Right renal cortex interstitium (tissue), 3 donors: ENCODE data around the gene APH1A. TPM values are rescaled to one million over a fixed set of nuclear protein-coding genes. Genes with fewer than 3 reads are reported as not detected.
A peak's percentile ranks its signal among the peaks of the same experiment; 100 is the strongest.
"Not testable (repeated sequence)": the region's sequence is repeated elsewhere in the genome, so short reads cannot be mapped to it uniquely, and the experiment has no call there.

Experiments
- DNase-seq, 3 donors: peaks; one replicate each; pipeline ENCODE4 v3.0.0-alpha.2; 2013; ENCODE audit warnings: low read depth in 3 of 3, low spot score in 2 of 3
- polyA plus RNA-seq, 3 donors: library from polyadenylated mRNA; unstranded; fragments of 120-200 nt; gene quantifications; one replicate each; pipeline ENCODE4 v1.2.1, GENCODE V29; 2013; ENCODE audit not compliant: insufficient read length in 3 of 3

APH1A gene
- 100 to 1,000 TPM; 193 to 204 (median 203) TPM for polyA plus RNA-seq

DNA sequence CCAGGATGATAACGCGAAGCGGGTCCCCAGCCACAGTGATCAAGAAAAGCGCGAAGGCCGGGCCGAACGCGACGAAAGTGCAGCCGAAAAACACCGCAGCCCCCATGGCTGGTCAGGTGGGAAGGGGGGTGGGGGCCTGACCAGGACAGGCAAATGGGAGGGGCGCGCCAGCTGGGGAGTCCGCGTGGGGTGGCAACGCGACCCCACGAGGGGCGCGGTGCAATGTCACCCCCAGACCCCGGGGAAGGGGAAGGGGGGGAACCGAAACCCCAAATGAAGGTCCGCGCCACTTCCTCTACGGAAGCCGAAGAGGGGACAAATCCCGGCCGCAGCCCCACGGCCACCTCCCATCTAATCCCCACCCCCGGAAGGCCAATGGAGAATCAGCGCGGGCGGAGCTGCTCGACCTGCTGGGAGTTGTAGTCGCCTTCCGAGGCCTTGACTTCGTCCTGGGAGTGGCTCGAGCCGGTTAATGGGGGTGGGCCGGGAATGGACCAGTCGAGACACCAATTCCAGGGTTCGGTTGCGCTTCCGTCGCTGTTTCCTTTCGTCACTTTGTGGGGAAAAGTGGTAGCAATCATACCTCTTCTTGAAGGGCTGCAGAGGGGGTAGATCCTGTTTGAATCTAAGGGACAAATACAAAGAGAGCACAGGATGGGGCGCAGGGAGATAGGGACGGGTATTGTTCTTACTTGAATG, at the start of gene APH1A:
Gene APH1A (minus strand): TSS at position 312 of the 699 bp plus-strand sequence. CDS start 206 bp downstream, at position 106.
- peak; percentile 86 to 92 (median 89) for DNase-seq

GRCh38 chr1:150314691-150315090, 45.9 kb upstream of the APH1A start:
- DNase-seq: not testable (repeated sequence)

GRCh38 chr1:150311762-150312161, 42.9 kb upstream of the APH1A start:
- DNase-seq: no peak

DNA sequence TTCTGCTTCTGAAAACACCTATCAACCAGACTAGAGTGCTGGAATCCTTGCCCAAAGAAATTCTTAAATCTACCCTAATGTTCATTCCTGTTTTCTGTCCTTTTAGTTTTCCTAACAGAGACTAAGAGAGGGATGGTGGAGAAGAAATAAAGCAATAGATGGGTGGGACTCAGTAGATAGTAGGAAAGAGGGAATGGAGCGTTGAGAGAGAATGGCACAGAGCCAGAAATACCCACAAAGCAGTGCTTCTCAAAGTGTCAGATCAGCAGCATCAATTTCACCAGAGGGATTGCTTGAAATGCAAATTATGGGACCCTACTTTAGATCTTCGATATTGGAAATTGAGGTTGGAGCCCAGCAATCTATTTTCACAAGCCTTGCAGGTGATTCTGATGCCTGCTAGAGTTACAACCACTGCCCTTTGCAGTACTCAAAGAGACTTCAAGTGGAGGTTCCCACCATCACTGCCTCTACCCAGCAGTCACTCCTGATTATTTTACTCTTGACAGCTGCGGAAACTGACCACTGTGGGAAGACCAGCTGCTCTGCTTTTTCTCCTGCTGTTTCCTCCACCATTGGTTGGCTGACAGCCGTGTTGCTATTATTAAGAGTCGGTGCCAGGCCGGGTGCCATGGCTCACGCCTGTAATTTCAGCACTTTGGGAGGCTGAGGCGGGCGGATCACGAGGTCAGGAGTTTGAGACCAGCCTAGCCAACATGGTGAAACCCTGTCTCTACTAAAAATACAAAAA, 41.1 kb upstream of the APH1A start:
- DNase-seq: no peak

DNA sequence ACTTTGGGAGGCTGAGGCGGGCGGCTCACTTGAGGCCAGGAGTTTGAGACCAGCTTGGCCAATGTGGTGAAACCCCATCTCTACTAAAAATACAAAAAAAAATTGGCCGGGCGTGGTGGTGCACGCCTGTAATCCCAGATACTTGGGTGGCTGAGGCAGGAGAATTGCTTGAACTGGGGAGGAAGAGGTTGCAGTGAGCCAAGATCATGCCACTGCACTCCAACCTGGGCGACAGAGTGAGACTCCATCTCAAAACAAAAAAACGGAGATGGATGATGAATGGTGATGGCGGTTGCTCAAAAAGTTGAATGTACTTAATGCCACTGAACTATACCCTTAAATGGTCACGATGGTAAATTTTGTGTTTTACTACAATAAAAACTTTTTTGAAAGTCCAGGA, 39.8 kb upstream of the APH1A start:
- not testable (repeated sequence) for DNase-seq

- no peak for DNase-seq
These were observed 34.1 kb upstream of the APH1A start for GRCh38 chr1:150302902-150303301.

DNA sequence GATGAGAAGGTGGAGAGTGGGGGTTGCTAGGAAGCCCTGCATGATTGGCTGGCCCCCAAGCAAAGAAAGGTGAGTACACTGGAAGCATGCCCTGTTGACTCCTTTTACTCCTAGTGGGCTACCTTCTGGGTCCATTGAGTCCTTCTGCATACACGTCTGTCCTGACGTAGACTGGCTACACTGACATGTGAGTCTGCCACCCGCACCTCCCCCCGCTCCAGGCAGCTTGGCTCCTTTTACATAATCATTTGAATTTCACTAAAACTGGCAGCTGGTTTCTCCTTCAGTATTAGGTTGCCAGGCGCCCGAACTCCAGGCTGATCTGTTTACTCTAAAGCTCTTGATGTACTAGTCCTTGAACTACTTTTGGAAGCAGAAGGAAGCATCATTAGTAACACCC, 33.5 kb upstream of the APH1A start:
- DNase-seq: no peak

DNA sequence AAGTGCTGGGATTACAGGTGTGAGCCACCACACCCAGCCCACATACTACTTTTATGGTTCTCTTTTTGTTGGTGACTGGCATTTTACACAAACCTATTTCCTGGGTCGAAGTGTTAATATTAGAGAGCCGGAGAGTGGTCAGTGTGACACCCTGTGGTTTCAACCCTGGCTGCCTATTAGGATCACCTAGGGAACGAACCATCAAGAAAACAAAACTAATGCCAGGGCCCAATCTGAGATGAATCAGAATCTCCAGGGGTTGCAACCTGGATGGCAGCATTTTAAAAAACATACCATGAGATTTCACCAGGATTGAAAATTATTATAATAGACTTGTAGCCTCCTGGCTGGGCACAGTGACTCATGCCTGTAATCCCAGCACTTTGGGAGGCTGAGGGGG, 30.9 kb upstream of the APH1A start:
- DNase-seq: no peak

DNA sequence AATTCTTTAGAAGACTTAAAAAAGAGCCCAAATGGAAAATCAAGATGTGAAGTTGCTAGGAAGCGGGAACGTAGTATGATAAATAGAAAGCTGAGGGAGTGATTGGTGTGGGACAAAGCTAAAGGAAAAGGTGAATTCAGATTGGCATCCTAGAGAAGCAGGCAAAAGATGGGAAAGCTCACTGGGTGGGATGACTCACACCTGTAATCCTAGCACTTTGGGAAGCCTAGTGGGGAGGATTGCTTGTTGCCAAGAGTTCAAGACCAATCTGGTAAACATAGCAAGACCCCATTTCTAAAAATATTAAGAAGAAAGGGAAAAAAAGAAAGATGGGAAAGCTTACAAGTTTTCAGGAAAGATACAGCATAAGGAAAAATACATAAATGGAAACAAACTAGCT, 26.7 kb upstream of the APH1A start:
- DNase-seq: no peak

DNA sequence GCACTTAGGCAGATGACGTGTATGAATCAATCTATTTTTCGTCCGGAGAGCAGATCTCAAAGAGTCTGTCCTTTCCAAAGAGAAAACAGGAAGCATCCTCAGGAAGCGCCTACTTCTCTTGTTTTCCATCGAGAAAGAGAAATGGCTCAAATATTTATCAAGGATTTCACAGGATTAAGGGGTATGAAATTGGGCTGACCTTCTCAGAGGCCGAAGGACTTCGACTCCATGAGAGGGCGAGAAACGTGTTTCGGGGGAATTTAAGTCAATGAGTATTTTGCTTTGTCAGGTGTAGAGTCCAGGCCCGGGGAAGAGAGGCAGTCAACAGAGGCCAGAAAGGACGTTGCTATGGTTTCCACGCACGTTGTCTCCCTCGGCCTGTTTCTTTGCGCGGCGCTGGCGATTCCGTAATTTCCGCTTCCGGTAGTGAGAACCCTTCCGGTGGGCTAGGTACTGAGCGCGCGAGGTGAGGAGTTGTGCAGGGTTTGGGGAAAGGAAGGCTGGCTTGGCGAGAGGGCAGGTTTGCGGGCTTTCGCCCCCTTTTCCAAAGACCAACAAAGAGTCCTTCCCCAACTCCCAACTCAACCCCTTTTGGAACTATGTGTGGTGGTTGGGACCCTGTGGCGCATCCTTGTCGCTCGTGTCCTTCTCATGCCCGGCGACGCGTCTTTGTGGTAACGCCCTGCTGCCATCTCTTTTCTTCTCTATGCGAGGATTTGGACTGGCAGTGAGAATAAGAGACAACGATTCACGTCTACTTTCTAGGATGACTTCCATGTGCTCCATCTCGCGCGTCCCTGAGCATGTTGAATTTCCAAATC, 24.8 kb upstream of the APH1A start, which contains the start of gene MRPS21:
Gene MRPS21 (plus strand): TSS at position 429 of the 821 bp plus-strand sequence. CDS start 506 bp downstream, outside the sequence.
- DNase-seq: peak; percentile 90 to 92 (median 91)

- DNase-seq: no peak
These were observed 20.0 kb upstream of the APH1A start for GRCh38 chr1:150288822-150289221.

DNA sequence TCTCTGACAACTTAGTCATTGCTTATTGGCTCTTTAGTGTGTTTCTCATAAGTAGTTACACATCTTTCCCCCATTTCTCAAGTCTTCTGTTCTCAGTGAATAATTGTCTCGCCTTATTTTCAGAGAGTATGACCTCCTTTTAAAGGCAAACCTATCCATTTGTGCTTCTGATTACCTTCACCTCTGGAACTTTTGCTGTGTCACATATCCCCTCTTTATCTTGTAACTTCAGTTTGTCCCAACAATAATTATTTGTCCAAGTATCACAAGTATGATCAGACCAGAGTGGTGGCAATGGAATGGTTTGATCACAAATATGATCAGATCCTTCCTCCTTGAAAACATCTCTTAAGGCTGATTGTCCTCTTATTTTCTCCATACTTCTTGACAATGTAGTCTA, 19.6 kb upstream of the APH1A start:
- DNase-seq: no peak

DNA sequence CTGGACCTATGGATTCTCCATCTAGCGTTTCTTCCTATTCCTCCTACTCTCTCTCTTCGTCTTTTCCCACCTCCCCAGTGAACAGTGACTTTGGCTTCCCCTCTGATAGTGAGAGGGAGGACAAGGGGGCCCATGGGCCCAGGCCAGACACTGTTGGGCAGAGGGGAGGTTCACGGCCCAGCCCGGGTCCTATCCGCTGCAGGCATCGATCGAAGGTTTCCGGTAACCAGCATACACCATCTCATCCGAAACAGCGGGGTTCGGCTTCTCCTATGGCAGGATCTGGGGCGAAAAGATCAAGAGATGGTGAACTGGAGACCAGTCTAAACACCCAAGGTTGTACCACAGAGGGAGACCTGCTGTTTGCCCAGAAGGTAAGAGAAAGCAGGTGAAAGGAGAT, 14.4 kb upstream of the APH1A start:
- no peak for DNase-seq

DNA sequence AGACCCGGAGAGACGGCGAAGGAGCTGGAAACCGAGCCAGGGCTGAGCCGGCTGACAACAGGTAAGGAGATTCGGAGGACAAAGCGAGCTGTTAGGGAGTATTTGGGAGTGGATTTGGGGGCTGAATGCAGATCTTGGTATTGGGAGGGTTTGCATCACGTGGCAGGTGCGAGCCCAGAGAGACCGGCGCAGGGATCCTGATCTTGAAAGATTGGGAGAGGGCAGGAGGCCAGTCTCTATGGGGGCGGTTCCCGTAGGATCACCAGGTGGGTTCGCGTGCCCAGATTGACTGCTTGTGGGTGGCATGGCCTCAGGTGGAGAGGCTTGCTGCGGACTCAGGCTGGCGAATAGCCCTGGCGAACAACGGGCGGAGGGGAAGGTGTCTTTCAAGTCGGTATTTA, 13.7 kb upstream of the APH1A start:
- no peak for DNase-seq

DNA sequence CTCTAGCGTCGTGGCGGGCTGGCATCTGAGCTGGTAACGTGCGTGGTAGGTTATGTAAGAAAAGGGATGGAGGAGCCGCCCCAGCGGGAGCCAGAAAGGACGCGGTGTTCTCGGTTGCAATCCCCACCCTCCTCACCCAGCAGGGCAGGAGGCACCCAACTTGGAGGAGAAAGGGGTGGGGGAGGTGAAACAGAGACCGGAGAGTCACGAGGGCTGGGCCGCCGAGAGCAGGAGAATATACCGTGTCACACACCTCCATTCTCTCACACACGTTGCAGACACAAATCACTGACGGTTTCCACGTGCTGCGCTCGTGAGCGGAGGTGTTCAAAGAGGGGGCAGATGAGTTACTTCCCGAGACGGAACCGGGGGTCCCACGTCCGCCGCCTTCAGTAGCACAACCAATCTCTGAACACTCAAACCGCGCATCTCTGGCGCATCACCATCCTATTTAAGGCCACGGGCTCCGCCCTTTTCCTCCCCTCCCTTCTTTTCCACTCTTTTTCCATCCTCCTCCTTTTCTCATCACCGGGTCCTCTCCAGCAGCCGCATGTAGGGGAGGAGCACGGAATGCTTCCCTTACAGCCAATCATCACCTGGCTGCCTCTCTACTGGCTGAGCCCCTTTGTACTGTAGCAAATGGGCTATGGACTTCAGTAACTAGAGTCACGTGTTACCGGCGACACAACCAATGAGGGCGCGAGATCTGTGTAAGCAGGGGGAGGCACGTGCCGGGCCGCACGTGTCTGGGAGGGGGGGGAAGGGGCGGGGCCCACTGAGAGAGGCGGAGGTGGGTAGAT, 13.1 kb upstream of the APH1A start, which contains the start of gene CIART:
Gene CIART (plus strand): TSS at position 797 of the 800 bp plus-strand sequence. CDS start 714 bp downstream, outside the sequence.
- DNase-seq: peak; percentile 85 to 94 (median 89)

DNA sequence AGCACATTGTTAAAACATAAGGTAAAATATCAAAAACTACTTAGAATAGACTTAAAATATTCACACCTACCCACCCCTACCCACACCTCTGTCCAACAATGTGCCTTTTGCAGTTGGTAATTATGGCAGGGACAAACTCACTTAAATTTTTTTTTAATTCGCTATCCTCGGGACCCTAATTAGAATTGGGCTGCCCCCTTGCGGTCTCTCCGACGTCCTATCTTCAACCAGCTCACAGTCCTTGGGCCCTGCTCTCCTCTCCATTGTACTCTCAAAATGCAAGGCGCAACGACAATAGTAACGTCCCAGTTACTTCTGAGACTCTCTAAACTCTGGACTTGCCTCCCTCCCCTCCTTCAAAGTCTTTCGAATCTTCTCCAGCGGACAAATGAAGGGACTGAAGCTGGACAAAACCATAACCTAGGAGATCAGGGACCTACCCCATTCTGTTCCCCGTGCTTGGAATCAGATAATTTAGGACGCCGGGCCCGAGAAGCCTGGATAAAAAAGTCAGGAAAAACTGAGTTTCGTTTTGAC, 12.5 kb upstream of the APH1A start:
- no peak for DNase-seq

GRCh38 chr1:150280138-150280707, 11.4 kb upstream of the APH1A start:
- DNase-seq: no peak

DNA sequence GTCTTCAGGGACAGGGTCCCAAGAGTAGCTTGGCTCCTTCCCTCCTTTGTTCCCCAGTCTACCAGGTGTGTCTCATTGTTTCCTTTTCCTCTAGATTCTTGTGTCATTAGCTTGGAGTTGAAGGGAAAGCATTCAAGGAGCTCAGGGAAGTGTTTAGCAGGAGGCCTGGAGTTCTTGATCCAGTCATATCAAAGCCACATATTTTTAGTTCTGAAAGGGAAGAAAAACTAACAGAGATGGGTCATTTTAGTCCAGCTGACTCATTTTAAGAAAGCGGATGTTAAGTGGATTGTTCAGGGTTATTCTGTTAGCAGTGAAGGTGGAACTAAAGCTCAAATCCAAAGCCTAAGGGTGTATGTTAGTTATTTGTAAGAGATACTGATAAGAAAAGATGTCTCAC, 4.5 kb upstream of the APH1A start:
- no peak for DNase-seq

DNA sequence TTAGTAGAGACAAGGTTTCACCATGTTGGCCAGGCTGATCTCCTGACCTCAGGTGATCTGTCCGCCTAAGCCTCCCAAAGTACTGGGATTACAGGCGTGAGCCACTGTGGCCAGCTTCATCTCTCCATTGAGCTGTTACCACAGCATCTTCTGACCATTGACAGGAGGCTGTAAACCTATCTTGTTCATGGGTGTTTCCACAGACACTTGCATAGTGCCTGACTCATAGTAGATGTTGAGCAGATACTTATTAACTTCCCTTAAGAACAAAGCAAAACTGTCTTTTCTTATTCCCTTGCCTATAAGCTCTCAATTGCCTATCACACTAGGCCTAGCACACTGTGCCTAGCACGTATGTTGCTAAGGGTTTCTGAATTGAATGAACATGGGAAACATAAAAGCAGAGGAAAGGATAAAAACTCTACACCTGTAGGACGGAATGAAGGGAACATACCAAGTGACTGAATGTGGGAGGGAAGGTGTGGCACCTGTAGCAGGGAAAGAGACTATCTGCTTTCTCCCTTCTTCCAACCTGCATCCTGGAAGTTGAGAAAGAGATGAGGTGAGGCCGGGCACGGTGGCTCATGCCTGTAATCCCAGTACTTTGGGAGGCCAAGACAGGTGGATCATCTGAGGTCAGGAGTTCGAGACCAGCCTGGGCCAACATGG, 2.6 kb upstream of the APH1A start:
- no peak for DNase-seq
